NCI-H226 (cell line): Measurements from ENCODE around the gene KRT33A.

ENCODE experiments used
- DNase-seq: peaks from one replicate; pipeline ENCODE4 v3.0.0-alpha.2; 2015

Gene KRT33A

GRCh38 chr17:41327411-41328120 lies 23.1 kb downstream of the KRT33A start:
- DNase-seq = no peak

- DNase-seq = no peak
These were observed 24.2 kb downstream of the KRT33A start for GRCh38 chr17:41326173-41327145.

DNA sequence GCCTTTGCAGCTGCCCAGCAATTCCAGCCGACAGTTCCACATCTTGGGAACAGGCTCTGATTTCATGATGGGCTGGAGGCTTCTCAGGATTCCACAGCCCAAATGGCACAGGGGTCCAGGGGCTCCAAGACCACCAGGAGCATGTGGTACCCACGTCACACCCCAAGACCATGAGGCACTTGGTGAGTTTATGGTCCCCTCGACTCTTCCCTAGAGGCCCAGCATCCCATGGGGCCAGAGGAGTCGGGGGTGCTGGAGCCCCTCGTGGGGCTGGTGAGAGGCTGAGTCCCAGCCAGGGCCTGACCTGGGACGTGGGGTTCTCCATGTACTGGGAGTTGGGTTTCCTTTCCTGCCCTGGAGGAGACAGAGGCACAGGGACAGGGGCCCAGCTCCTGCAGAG lies 25.0 kb downstream of the KRT33A start:
- no peak for DNase-seq

GRCh38 chr17:41325126-41325525 lies 25.5 kb downstream of the KRT33A start:
- no peak for DNase-seq

GRCh38 chr17:41324180-41325075 lies 26.2 kb downstream of the KRT33A start:
- DNase-seq = no peak

DNA sequence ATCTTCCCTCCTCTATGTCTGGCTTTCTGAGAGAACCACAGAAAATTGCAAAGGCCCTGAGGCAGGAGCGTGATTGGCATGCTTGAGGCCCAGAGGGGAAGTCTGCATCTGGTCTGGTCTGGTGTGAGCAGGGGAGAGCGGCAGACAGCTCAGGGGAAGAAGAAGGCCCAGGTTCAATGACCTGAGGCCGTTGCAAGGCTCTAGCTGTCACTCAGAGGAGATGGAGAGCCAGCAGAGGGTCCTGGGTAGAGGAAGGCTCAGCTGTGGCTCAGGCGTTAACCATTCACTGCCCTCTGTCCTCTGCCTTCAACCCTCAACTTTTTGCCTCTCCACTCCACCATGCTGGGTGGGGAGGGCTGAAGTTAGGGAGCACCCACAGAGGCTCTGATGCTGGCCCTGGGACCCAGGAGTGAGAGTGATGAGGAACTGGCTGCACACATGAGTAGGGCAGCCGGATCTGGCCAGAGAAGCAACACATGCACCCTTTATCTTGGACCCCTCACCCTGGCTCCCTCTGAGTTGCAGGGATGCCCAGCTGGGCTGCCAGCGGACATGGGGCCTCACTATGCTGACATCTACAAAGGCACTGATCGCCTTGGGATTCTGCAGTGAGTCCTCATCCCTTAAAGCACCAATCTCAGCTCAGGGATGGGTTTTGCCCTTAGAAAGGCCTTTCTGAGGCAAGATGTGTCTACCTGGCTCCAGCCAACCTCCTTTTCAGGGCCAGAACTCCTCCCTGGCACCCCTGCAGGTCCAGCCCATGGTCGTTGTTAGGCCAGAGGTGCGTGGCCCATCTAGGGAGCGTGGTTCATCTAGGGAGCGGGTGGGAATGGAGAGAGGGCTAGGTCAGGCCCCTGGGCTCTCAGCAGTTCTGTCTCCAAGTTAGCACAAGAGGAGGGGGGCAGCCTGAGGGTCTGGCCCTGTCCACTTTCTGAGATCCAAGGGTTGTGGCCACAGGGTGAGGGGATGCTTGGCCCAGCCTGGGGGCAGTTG lies 27.4 kb downstream of the KRT33A start:
- DNase-seq = no peak

- peak; percentile 23 for DNase-seq
These were observed 28.3 kb downstream of the KRT33A start for GRCh38 chr17:41322094-41322902.

GRCh38 chr17:41318231-41318630 lies 32.4 kb downstream of the KRT33A start:
- DNase-seq = no peak

DNA sequence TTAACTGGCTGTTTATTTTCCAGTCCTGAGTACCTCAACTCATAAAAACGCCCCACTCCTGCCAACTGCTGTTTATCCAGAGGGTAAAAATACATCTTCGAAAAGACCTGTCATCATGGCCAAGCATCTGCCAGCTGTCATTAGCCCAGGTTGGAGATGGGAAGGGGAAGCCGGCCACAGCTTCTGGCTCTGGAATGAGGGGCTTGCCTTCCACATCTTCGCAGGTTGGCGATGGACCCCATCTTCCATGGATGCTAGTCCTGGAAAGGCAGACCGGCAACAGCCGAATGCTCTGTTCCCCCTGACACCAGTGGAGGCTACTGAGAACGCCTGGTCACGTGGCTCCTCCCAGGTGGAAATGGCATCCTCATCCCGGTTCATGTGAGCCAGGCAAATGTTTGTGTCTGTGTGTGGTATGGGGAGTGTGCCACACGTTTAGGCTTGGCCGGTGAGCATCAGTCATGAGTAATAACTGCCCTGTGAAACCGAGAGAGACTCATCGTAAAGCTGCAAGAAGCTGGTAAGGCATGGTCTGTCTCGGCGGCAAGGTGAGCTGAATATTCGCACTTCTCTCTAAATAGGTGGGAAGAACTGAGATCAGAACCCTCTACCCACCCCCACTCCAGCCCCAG lies 34.7 kb downstream of the KRT33A start:
- no peak for DNase-seq

DNA sequence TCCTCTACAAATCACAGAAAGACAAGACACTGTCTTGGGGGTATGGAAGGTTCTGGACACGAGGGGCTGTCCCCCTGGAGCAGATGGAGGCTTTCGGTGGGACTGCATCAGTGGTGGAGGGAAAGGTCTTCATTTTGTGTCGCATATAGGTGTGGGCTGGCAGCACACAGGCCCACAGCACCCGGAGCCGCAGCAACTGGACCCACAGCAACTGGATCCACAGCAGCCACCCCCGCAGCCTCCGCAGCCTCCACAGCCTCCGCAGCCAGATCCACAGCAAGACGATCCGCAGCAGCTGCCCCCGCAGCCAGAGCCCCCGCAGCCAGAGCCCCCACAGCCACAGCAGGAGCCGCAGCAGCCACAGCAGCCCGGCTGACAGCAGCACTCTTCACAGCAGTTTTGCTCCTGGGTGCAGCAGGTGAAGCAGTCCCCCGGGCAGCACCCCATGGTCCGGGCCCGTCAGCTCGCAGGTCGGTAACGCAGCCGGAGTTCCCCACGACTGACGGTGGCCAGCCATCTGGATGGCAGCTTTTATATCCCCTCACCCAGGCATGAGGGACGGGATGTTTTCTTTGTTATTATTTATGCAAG lies 35.3 kb downstream of the KRT33A start, which contains the start of gene KRTAP17-1:
Gene KRTAP17-1 (minus strand): TSS at position 507 of the 591 bp plus-strand sequence. CDS start 60 bp downstream, at position 447.
- no peak for DNase-seq

DNA sequence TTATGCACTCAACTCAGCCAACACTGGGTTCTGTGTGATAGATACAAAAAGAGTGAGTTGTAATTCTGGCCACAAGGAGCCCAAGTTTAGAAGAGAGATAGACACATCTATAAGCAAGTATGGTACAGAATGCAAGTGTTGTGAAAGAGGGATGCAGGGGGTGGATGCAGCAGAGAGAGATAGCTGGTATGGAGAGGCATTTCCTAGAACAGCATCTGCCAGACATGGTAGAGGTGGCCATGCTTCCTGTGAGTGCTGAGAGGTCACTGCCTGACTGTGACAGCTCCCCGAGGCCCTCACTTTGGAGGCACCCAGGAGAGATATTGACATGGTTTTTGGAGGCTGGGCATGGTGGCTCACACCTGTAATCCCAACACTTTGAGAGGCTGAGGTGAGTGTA lies 39.5 kb downstream of the KRT33A start:
- DNase-seq = no peak

GRCh38 chr17:41308918-41309359 lies 41.7 kb downstream of the KRT33A start, which contains the start of gene KRTAP16-1:
Gene KRTAP16-1 (minus strand): TSS chr17:41309309. CDS start chr17:41309253, 56 bp downstream.
- no peak for DNase-seq

- no peak for DNase-seq
These were observed 42.2 kb downstream of the KRT33A start for GRCh38 chr17:41308251-41308917.

DNA sequence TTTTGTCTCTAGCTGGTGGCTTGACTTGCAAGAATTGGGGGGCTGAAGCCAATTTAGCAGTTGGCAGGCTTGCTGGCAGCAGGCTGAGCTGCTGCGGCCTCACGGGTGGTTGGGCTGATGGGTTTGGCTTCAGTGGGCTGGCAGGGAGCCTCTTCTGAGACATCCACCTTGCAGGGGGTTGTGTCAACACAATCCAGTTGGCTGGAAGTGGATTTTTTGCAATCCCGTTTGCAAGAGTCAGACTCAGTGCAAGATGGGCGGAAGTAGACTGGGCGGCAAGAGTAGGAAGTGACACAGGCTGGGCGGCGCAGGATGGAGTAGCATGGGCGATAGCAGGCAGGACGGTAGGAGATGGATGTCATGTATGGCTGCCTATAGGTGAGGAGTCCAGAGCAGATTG lies 43.0 kb downstream of the KRT33A start:
- no peak for DNase-seq

GRCh38 chr17:41304091-41304490 lies 46.5 kb downstream of the KRT33A start:
- DNase-seq = no peak

- DNase-seq = no peak
These were observed 47.6 kb downstream of the KRT33A start for GRCh38 chr17:41302981-41303380.

DNA sequence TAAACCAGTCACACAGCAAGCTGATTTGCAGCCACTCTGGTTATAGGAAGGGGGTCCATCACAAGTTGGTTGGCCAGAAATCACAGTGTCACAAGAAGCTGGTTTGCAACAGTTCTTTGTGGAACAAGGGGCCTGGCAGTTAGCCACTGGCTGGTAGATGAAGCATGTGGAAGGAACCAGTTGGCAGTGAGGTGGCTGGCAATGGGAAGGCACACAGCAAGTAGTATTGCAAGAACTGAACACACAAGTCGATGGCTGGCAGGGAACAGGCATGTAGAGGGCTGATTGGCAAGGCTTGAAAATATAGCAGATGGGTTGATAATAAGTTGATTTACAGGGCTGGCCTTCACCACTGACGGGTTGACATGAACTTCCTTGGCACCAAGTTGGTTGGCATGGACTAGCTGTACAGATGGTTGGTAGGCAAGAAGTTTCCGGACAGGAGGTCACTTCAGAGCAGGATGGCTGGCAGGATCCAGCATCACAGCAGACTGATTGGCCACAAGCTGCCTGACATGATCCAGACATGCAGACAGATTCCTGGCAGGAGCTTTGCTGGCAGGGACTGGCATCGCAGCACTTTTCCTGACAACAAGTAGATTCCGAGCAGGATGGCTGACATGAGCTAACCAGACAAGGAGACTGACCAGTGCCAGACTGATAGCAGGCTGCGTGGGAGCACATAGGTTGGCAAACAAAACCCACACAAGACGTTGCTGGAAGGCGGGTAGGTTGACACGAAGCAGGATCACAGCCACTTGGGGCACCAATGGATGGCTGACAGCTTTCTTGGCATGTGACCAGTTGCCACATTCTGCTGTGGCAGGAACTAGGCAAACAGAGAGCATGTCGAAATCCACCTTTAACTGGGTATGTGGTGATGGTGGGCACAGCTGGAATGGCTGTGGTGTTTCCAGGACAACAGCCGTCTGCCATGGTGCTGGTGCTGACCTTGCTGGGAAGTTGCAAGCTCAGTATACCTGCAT lies 48.4 kb downstream of the KRT33A start, which contains the start of gene KRTAP29-1:
Gene KRTAP29-1 (minus strand): TSS at position 936 of the 986 bp plus-strand sequence. CDS start 0 bp downstream, at position 936.
- DNase-seq = no peak
